Endothelial cell of umbilical vein (primary cell): ENCODE measurements around the gene C4BPA. TPM values are rescaled to one million over a fixed set of nuclear protein-coding genes. Genes with fewer than 3 reads are reported as not detected.

ENCODE experiments used
- BruUV-seq: library from RNA; stranded (reverse); fragments of 400-500 nt; replicated peaks from 2 replicates; lab custom pipeline; 2021; lab: Mats Ljungman, UMichigan
- CTCF ChIA-PET: fragments of 300-600, 350-600 bp; sonication (Branson Sonifier 250); formaldehyde crosslinking; loops from one replicate; lab custom pipeline; 2021; ENCODE audit warnings: antibody characterized with exemption, inconsistent platforms; lab: Charles Lee
- POLR2A ChIA-PET: fragments of 300-600, 350-600 bp; sonication (Branson Sonifier 250); formaldehyde crosslinking; loops from one replicate; lab custom pipeline; 2021; ENCODE audit warnings: antibody characterized with exemption, inconsistent platforms; lab: Charles Lee
- DNase-seq: peaks from one replicate; pipeline ENCODE4 v3.0.0-alpha.2; 2011; ENCODE audit warnings: low read depth, low spot score
- FAIRE-seq: peaks from 2 replicates; lab custom pipeline; 2011; peaks lifted over from hg19 to GRCh38; lab: Jason Lieb, UNC
- H2AFZ ChIP-seq: 2 replicates; pipeline ENCODE4 v1.6.0; 2012; ENCODE audit warnings: low read depth, low read length, control low read depth, inconsistent platforms
- H3K27ac ChIP-seq: 2 replicates; pipeline ENCODE4 v1.5.1; 2011; ENCODE audit warnings: low read depth, mild to moderate bottlenecking, control low read depth, low read length, moderate library complexity; ENCODE audit not compliant: insufficient read depth
- H3K27me3 ChIP-seq, 2 experiments: 2 replicates each; pipeline versions ENCODE4 v1.6.0 to v1.6.1; 2011; ENCODE audit warnings: low read length in 2 of 2, mixed read lengths in 1 of 2; ENCODE audit not compliant: control insufficient read depth in 2 of 2, insufficient read depth in 2 of 2
- H3K36me3 ChIP-seq, 2 experiments: 2 replicates in 1 of 2; 3 replicates in 1 of 2; pipeline ENCODE4 v1.5.1; 2011; ENCODE audit warnings: low read length in 2 of 2, mild to moderate bottlenecking in 1 of 2, moderate library complexity in 1 of 2; ENCODE audit not compliant: control insufficient read depth in 2 of 2, insufficient read depth in 2 of 2; ENCODE audit errors: extremely low read depth in 1 of 2
- H3K4me1 ChIP-seq: 3 replicates; pipeline ENCODE4 v1.5.1; 2011; ENCODE audit warnings: mild to moderate bottlenecking, low read length; ENCODE audit not compliant: control insufficient read depth, insufficient read depth; ENCODE audit errors: extremely low read depth
- H3K4me2 ChIP-seq: 2 replicates; pipeline ENCODE4 v1.6.1; 2011; ENCODE audit warnings: low read length, control low read depth, mixed read lengths; ENCODE audit not compliant: insufficient read depth
- H3K4me3 ChIP-seq, 3 experiments: fragments of 200-600 bp in 1 of 3; sonication (generic), shearing (Covaris generic) in 1 of 3; replicated peaks in 1 of 3; 2 replicates each; pipeline ENCODE4 v1.5.1; 2011 to 2016; ENCODE audit warnings: control low read depth in 3 of 3, low read length in 3 of 3, mild to moderate bottlenecking in 2 of 3, inconsistent platforms in 1 of 3, low read depth in 1 of 3, moderate library complexity in 1 of 3; ENCODE audit not compliant: insufficient read depth in 1 of 3
- H3K79me2 ChIP-seq: 2 replicates; pipeline ENCODE4 v1.6.0; 2012; ENCODE audit warnings: low read length, inconsistent platforms; ENCODE audit not compliant: control insufficient read depth, insufficient read depth
- H3K9ac ChIP-seq: replicated peaks from 2 replicates; pipeline ENCODE3; 2011; ENCODE audit warnings: low read length, control low read depth; ENCODE audit not compliant: insufficient read depth; ENCODE audit errors: extremely low read depth
- H3K9me1 ChIP-seq: replicated peaks from 3 replicates; pipeline ENCODE4 v1.6.0; 2011; ENCODE audit warnings: mild to moderate bottlenecking, low read length; ENCODE audit not compliant: control insufficient read depth, insufficient read depth; ENCODE audit errors: extremely low read depth
- H3K9me3 ChIP-seq: replicated peaks from 2 replicates; pipeline ENCODE4 v1.5.1; 2012; ENCODE audit warnings: low read length, inconsistent platforms; ENCODE audit not compliant: control insufficient read depth, insufficient read depth
- H4K20me1 ChIP-seq: replicated peaks from 2 replicates; pipeline ENCODE3; 2011; ENCODE audit warnings: mild to moderate bottlenecking, low read length; ENCODE audit not compliant: control insufficient read depth, insufficient read depth; ENCODE audit errors: extremely low read depth
- EZH2 ChIP-seq: IDR thresholded peaks from 2 replicates; pipeline ENCODE4 v1.6.1; 2012; ENCODE audit warnings: borderline replicate concordance, low read depth, mild to moderate bottlenecking, moderate library complexity, low read length, inconsistent platforms; ENCODE audit not compliant: severe bottlenecking
- FOS ChIP-seq: IDR thresholded peaks from 2 replicates; pipeline ENCODE4 v1.6.1; 2011; ENCODE audit warnings: mild to moderate bottlenecking, low read length, moderate library complexity, borderline replicate concordance; ENCODE audit not compliant: insufficient read depth
- GATA2 ChIP-seq: IDR thresholded peaks from 2 replicates; pipeline ENCODE4 v1.7.0; 2011; ENCODE audit warnings: low read depth, mild to moderate bottlenecking, moderate library complexity, mixed read lengths, low read length; ENCODE audit not compliant: insufficient read length, insufficient read depth
- JUN ChIP-seq: IDR thresholded peaks from 2 replicates; pipeline ENCODE4 v1.6.1; 2011; ENCODE audit warnings: borderline replicate concordance, low read depth; ENCODE audit not compliant: insufficient read length, insufficient read depth
- MYC ChIP-seq: IDR thresholded peaks from one replicate; pipeline ENCODE4 v1.6.1; 2011; ENCODE audit warnings: mild to moderate bottlenecking, low read depth, low read length
- POLR2A ChIP-seq: IDR thresholded peaks from 2 replicates; pipeline ENCODE4 v1.6.1; 2012; ENCODE audit warnings: low read depth, mild to moderate bottlenecking, control low read depth, low read length
- POLR2AphosphoS5 ChIP-seq: IDR thresholded peaks from 2 replicates; pipeline ENCODE4 v1.6.1; 2012; ENCODE audit warnings: low read depth, mild to moderate bottlenecking, control low read depth, low read length, moderate library complexity; ENCODE audit not compliant: insufficient read depth
- dilution Hi-C: fragments of 300-500 bp; cut with MboI; formaldehyde crosslinking; loops from one replicate; pipeline ENCODE4 v1.15.0; 2019; ENCODE audit warnings: low sequenced_read_pairs; ENCODE audit not compliant: extremely low pct_ligation_motif_present
- intact Hi-C: fragments of 100-400 bp; cut with micrococcal nuclease; formaldehyde crosslinking; loops from one replicate; pipeline ENCODE4 v1.10.0; 2022
- polyA plus RNA-seq, 4 experiments: library from polyadenylated mRNA; depleted of rRNA in 3 of 4; stranded (reverse) in 3 of 4; unstranded in 1 of 4; fragments of >200 nt; gene quantifications; 2 replicates each; pipeline versions ENCODE4 v1.2.1 to v1.2.3, GENCODE V29; 2011 to 2012; ENCODE audit warnings: missing spikeins in 1 of 4
- total RNA-seq: library from RNA; stranded (reverse); gene quantifications from 2 replicates; pipeline ENCODE4 v1.2.3, GENCODE V29; 2021
- TF ChIP-seq, protein P1 (sequence below): IDR thresholded peaks from 2 replicates; pipeline ENCODE4 v1.6.1; 2011; ENCODE audit not compliant: insufficient read depth, insufficient read length
- TF ChIP-seq, protein P2 (sequence below), 2 donors: IDR thresholded peaks; 1 replicate in 1 of 2; 2 replicates in 1 of 2; pipeline ENCODE4 v1.5.1; 2011; ENCODE audit warnings: low read length in 2 of 2, mild to moderate bottlenecking in 2 of 2, moderate library complexity in 2 of 2, control low read depth in 1 of 2, inconsistent platforms in 1 of 2, low read depth in 1 of 2; ENCODE audit not compliant: insufficient read depth in 1 of 2; ENCODE audit errors: extremely low read depth in 1 of 2

Gene C4BPA
- total and polyA plus RNA-seq, 2 donors (not counting 3 experiments of a cell fraction or from before 2014, with no cell fraction given): not detected

DNA sequence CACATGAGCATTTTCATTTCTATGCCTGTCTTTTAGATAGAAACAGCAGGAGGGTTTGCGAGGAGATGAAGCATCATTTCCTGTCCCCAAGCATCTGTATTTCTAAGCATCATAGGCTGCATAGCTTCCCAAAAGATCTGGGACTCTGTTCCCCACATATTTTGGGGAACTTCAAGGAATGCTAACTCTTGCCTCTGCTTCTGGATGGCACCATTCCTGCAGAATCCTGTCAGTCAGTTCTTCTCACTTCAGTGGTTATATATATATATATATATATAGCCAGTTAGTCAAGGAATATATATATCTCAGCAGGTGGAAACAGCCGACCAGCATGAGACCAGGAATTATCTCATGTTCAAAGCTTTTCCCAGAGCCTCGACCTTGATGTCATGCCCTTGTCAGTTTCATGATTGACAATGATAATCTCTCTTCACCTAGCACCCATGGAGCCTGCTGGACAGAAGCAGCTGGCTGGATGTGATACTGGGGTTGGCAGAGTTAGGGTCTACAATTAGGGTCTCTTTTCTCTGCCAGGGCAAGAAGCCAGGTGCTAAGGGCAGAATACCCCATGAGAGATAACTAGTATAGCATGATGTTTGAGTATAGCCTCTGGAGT is 48.5 kb upstream of the C4BPA start:
- H3K79me2 ChIP-seq: no peaks in the 10 kb centered on the region
- DNase-seq (no peak), FAIRE-seq (no peak)
- no peaks in the 10 kb centered on the region for H4K20me1 ChIP-seq
- H3K9me1 ChIP-seq: no peaks in the 10 kb centered on the region
- peaks cover 0 to 5% of the 10 kb centered on the region in 2 experiments for H3K27me3 ChIP-seq
- TF ChIP-seq MYC: no peak
- no peak for TF ChIP-seq GATA2
- no peak for TF ChIP-seq POLR2A
- TF ChIP-seq, protein P1, sequence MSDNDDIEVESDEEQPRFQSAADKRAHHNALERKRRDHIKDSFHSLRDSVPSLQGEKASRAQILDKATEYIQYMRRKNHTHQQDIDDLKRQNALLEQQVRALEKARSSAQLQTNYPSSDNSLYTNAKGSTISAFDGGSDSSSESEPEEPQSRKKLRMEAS: no peak
- TF ChIP-seq FOS: no peak
- TF ChIP-seq, protein P2, sequence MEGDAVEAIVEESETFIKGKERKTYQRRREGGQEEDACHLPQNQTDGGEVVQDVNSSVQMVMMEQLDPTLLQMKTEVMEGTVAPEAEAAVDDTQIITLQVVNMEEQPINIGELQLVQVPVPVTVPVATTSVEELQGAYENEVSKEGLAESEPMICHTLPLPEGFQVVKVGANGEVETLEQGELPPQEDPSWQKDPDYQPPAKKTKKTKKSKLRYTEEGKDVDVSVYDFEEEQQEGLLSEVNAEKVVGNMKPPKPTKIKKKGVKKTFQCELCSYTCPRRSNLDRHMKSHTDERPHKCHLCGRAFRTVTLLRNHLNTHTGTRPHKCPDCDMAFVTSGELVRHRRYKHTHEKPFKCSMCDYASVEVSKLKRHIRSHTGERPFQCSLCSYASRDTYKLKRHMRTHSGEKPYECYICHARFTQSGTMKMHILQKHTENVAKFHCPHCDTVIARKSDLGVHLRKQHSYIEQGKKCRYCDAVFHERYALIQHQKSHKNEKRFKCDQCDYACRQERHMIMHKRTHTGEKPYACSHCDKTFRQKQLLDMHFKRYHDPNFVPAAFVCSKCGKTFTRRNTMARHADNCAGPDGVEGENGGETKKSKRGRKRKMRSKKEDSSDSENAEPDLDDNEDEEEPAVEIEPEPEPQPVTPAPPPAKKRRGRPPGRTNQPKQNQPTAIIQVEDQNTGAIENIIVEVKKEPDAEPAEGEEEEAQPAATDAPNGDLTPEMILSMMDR (IDR thresholded peaks at IDR 0.05; ENCODE audit: extremely low read depth in 1 of 2, insufficient read depth in 1 of 2, low read depth in 1 of 2, low read length in 2 of 2): no peak
- no peak for TF ChIP-seq EZH2
- TF ChIP-seq JUN: no peak
- TF ChIP-seq POLR2AphosphoS5: no peak
- H3K4me2 ChIP-seq: no peak overlapping the region
- ChIA-PET CTCF (interaction anchor here (1.2 kb wide), 1 partner anchor 10 kb away, joined by 3 read pairs; no protein-coding TSS in a partner anchor), POLR2A (no interaction called here)
- BruUV-seq: no TSS peak
- no peaks in the 10 kb centered on the region for H3K9me3 ChIP-seq
- no peak overlapping the region for H3K27ac ChIP-seq
- peaks cover 10% of the 10 kb centered on the region for H3K4me1 ChIP-seq
- no peak overlapping the region for H2AFZ ChIP-seq
- H3K4me3 ChIP-seq: no peak overlapping the region
- intact Hi-C loops: no loop called here
- H3K36me3 ChIP-seq: no peaks in the 10 kb centered on the region
- dilution Hi-C loops: no loop called here
- H3K9ac ChIP-seq: no peak overlapping the region
